Panc1 (cell line): ENCODE data around the gene HOXA5.
A peak's percentile ranks its signal among the peaks of the same experiment; 100 is the strongest.

Experiments
- CTCF ChIP-seq: fragments of 450-650 bp; IDR thresholded peaks from 2 replicates; pipeline ENCODE4 v1.5.1; 2017; ENCODE audit warnings: mild to moderate bottlenecking
- POLR2AphosphoS5 ChIP-seq: IDR thresholded peaks from 2 replicates; pipeline ENCODE4 v1.6.1; 2012; ENCODE audit warnings: mild to moderate bottlenecking, low read depth, low read length, moderate library complexity
- SIN3A ChIP-seq: IDR thresholded peaks from 2 replicates; pipeline ENCODE4 v1.6.1; 2012; ENCODE audit warnings: low read depth, mild to moderate bottlenecking, low read length, moderate library complexity, borderline replicate concordance; ENCODE audit not compliant: insufficient read depth
- TCF7L2 ChIP-seq: IDR thresholded peaks from 2 replicates; pipeline ENCODE4 v1.6.1; 2011; ENCODE audit warnings: mild to moderate bottlenecking, low read depth, low read length, inconsistent platforms
- TF ChIP-seq, protein P1 (sequence below), 2 experiments: IDR thresholded peaks; 2 replicates each; pipeline ENCODE4 v1.6.1; 2011 to 2012; ENCODE audit warnings: low read depth in 2 of 2, control low read depth in 1 of 2, low read length in 1 of 2, mild to moderate bottlenecking in 1 of 2, moderate library complexity in 1 of 2; ENCODE audit not compliant: insufficient read depth in 1 of 2

- TF ChIP-seq CTCF (no peak), SIN3A (no peak; the same call in 1 of the 2 replicates), POLR2AphosphoS5 (peak; percentile 8; the same call in 1 of the 2 replicates), TCF7L2 (no peak)
- TF ChIP-seq, protein P1, sequence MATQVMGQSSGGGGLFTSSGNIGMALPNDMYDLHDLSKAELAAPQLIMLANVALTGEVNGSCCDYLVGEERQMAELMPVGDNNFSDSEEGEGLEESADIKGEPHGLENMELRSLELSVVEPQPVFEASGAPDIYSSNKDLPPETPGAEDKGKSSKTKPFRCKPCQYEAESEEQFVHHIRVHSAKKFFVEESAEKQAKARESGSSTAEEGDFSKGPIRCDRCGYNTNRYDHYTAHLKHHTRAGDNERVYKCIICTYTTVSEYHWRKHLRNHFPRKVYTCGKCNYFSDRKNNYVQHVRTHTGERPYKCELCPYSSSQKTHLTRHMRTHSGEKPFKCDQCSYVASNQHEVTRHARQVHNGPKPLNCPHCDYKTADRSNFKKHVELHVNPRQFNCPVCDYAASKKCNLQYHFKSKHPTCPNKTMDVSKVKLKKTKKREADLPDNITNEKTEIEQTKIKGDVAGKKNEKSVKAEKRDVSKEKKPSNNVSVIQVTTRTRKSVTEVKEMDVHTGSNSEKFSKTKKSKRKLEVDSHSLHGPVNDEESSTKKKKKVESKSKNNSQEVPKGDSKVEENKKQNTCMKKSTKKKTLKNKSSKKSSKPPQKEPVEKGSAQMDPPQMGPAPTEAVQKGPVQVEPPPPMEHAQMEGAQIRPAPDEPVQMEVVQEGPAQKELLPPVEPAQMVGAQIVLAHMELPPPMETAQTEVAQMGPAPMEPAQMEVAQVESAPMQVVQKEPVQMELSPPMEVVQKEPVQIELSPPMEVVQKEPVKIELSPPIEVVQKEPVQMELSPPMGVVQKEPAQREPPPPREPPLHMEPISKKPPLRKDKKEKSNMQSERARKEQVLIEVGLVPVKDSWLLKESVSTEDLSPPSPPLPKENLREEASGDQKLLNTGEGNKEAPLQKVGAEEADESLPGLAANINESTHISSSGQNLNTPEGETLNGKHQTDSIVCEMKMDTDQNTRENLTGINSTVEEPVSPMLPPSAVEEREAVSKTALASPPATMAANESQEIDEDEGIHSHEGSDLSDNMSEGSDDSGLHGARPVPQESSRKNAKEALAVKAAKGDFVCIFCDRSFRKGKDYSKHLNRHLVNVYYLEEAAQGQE (IDR thresholded peaks at IDR 0.05; ENCODE audit: insufficient read depth in 1 of 2, low read depth in 2 of 2, low read length in 1 of 2): no peak
Observed at GRCh38 chr7:27111042-27111750, 32.3 kb downstream of the HOXA5 start.
